ENCODE data around the gene CEP104. TPM values are rescaled to one million over a fixed set of nuclear protein-coding genes. Genes with fewer than 3 reads are reported as not detected.

The CEP104 gene
- total RNA-seq, 1 experiment from 2014 or later: 74.1 TPM

DNA sequence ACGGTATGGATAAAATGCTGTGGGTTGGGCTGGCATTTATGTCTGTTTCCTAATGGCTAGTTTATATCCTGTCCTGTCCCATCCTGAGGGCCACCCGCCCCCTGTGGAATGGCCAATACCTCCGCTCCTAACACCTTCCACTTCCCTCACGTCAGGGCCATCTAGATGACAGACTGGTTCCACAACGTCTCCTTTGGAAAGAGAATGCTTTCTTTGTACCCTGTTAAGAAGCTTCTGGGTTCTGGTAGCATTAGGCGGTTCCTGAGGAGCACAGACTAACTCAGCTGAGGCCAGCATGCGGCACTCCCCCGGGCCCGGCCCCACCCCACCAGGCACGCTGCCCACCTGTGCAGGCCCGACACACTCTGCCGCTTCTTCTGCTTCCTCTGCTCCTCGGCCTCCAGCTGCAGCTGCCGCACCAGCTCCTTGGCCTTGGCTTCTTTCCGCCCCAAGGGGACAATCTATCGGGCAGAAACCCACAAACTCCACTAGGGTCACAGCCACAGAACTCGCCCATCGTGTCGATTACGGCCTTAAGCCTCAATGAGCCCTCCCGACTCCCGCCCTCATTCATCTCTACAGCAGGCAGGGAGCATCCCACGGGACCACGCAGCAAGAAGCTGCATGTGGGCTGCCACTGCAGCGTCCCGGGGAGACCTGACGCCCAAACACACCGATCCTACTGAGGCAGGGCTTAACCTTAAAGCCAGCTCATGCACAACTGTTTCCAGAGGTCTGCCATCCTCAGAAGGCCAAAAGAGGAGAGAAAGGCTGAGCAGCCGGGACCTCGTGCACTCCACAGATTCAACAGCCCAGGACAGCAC is 73.1 kb downstream of the CEP104 start:
- H3K4me3 Mint-ChIP-seq (ENCODE audit: unreplicated experiment): no peak overlapping the region
- ChIA-PET CTCF (interaction anchor here (0.9 kb wide), 1 partner anchor 16 kb away, joined by 3 read pairs; no protein-coding TSS in a partner anchor), POLR2A (interaction anchor here (0.6 to 3.7 kb wide), 2 partner anchors 11 to 1198 kb away, joined by 3 to 20 read pairs; partner anchors contain the start of gene LRRC47)
- no peak overlapping the region for H3K27ac Mint-ChIP-seq (ENCODE audit: low read depth, unreplicated experiment)
- no peaks in the 10 kb centered on the region for H3K9me3 Mint-ChIP-seq (ENCODE audit: unreplicated experiment)
- no peak for DNase-seq (ENCODE audit: unreplicated experiment)
- peaks cover 4% of the 10 kb centered on the region for H3K4me1 Mint-ChIP-seq (ENCODE audit: insufficient read depth, unreplicated experiment)
- TF ChIP-seq, protein P1, sequence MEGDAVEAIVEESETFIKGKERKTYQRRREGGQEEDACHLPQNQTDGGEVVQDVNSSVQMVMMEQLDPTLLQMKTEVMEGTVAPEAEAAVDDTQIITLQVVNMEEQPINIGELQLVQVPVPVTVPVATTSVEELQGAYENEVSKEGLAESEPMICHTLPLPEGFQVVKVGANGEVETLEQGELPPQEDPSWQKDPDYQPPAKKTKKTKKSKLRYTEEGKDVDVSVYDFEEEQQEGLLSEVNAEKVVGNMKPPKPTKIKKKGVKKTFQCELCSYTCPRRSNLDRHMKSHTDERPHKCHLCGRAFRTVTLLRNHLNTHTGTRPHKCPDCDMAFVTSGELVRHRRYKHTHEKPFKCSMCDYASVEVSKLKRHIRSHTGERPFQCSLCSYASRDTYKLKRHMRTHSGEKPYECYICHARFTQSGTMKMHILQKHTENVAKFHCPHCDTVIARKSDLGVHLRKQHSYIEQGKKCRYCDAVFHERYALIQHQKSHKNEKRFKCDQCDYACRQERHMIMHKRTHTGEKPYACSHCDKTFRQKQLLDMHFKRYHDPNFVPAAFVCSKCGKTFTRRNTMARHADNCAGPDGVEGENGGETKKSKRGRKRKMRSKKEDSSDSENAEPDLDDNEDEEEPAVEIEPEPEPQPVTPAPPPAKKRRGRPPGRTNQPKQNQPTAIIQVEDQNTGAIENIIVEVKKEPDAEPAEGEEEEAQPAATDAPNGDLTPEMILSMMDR (IDR thresholded peaks at IDR 0.05; ENCODE audit: unreplicated experiment): no peak
- BruUV-seq (replicated peaks): no TSS peak
- peaks cover 89% of the 10 kb centered on the region for H3K36me3 Mint-ChIP-seq (ENCODE audit: insufficient read depth, unreplicated experiment)
- H3K27me3 Mint-ChIP-seq (ENCODE audit: insufficient read depth, unreplicated experiment): no peaks in the 10 kb centered on the region
- intact Hi-C loops (cut with micrococcal nuclease): no loop called here

DNA sequence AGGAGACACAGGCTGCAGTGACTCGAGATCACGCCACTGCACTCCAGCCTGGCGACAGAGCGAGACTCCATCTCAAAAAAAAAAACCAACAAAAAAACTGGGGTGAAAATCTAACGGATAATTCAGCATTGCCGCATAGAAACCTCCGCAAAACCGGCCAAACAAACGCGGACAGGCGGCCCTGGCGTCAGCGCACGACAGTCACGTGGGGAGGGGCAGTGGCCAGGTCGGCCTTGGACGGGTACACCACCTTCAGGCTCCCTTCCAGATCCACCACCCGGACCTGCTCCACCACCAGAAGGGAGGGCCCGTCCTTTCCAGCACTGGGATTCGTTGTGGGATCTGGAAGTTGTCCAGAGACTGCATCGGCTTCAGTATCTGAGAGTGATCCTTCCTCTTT is 76.1 kb downstream of the CEP104 start:
- no peaks in the 10 kb centered on the region for H3K9me3 Mint-ChIP-seq (ENCODE audit: unreplicated experiment)

DNA sequence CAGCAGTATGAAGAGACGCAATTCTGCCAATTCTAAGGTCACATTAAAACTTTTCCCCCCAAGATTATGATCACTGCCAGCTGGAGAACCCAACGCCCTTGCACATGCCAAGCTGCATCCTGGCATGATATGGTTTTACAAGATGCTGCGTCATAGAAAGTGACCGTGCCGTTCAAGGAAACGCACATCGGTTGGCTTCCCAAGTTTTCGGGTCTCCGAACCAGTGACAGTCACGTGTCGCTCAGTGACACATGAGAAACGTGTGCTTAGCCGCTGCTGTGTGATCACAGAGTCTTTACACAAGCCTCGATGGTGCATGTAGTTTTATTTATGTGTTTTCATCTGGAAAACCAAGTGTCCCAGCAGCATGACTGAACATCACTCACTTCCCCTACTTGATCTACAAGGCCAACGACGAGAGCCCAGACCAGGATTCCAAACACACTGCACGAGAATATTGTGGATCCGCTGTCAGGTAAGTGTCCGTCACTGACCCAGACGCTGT is 77.0 kb downstream of the CEP104 start:
- no peak for DNase-seq (ENCODE audit: unreplicated experiment)
- Mint-ChIP-seq H3K27ac (ENCODE audit: low read depth, unreplicated experiment) (no peak overlapping the region), H3K4me1 (ENCODE audit: insufficient read depth, unreplicated experiment) (no peaks in the 10 kb centered on the region), H3K4me3 (ENCODE audit: unreplicated experiment) (no peak overlapping the region), H3K36me3 (ENCODE audit: insufficient read depth, unreplicated experiment) (peaks cover 59% of the 10 kb centered on the region), H3K9me3 (ENCODE audit: unreplicated experiment) (no peaks in the 10 kb centered on the region), H3K27me3 (ENCODE audit: insufficient read depth, unreplicated experiment) (no peaks in the 10 kb centered on the region)
- intact Hi-C loops (cut with micrococcal nuclease): no loop called here
- TF ChIP-seq, protein P1 (IDR thresholded peaks at IDR 0.05; ENCODE audit: unreplicated experiment): no peak
- BruUV-seq (replicated peaks): no TSS peak
- POLR2A ChIA-PET: no interaction called here
- CTCF ChIA-PET: no interaction called here

More for the DNA sequence above, 76.1 kb downstream of the CEP104 start:
- CTCF ChIA-PET: interaction anchor here (0.7 kb wide), 1 partner anchor 15 kb away, joined by 3 read pairs; no protein-coding TSS in a partner anchor
- intact Hi-C loops (cut with micrococcal nuclease): no loop called here
- TF ChIP-seq, protein P1 (IDR thresholded peaks at IDR 0.05; ENCODE audit: unreplicated experiment): no peak
- no peak for DNase-seq (ENCODE audit: unreplicated experiment)
- Mint-ChIP-seq H3K4me1 (ENCODE audit: insufficient read depth, unreplicated experiment) (no peaks in the 10 kb centered on the region), H3K4me3 (ENCODE audit: unreplicated experiment) (no peak overlapping the region), H3K27ac (ENCODE audit: low read depth, unreplicated experiment) (no peak overlapping the region), H3K36me3 (ENCODE audit: insufficient read depth, unreplicated experiment) (peaks cover 69% of the 10 kb centered on the region), H3K27me3 (ENCODE audit: insufficient read depth, unreplicated experiment) (no peaks in the 10 kb centered on the region)
- BruUV-seq (replicated peaks): no TSS peak
- POLR2A ChIA-PET: no interaction called here

DNA sequence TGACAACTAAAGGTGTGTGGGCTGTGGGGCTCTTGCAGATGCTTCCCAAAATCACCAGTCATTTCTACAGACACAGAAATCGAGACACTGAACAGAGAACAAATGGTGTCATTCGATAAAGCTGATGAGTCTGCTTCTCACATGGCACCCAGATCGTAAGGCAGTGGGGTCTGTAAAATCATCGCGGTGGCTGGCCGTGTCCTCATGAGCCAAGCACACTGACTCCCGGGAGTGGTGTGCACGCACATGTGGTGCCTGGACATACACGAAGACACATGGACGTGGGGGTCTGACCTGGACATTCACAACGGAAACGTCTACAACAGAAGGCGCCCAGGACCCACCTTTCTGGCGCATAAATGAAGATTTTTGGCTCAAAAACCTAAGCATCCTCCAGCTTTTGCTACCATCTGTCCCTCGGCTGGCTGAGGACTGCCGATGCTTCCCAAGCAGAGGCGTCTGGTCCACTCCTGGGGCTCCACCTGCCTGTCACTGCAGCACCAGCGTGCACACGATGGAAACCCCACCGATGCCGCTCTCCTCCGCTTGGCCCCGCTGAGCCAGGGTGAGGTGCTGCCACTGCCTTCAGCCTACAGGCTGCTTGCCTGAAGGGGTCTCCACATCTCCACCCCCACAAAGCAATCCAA is 77.6 kb downstream of the CEP104 start:
- DNase-seq (ENCODE audit: unreplicated experiment): no peak
- H3K36me3 Mint-ChIP-seq (ENCODE audit: insufficient read depth, unreplicated experiment): peaks cover 54% of the 10 kb centered on the region
- ChIA-PET POLR2A (interaction anchor here (0.8 kb wide), 1 partner anchor 17 kb away, joined by 4 read pairs; the partner anchor contains the start of gene LRRC47), CTCF (no interaction called here)
- H3K27ac Mint-ChIP-seq (ENCODE audit: low read depth, unreplicated experiment): no peak overlapping the region
- H3K9me3 Mint-ChIP-seq (ENCODE audit: unreplicated experiment): no peaks in the 10 kb centered on the region
- H3K4me3 Mint-ChIP-seq (ENCODE audit: unreplicated experiment): no peak overlapping the region
- H3K4me1 Mint-ChIP-seq (ENCODE audit: insufficient read depth, unreplicated experiment): no peaks in the 10 kb centered on the region
- TF ChIP-seq, protein P1 (IDR thresholded peaks at IDR 0.05; ENCODE audit: unreplicated experiment): no peak
- intact Hi-C loops (cut with micrococcal nuclease): no loop called here
- BruUV-seq (replicated peaks): no TSS peak
- H3K27me3 Mint-ChIP-seq (ENCODE audit: insufficient read depth, unreplicated experiment): no peaks in the 10 kb centered on the region

Data from MCF 10A (cell line).